Ishikawa (cell line): Measurements from ENCODE around the gene UTP11.

Experiments used
- CEBPB ChIP-seq: IDR thresholded peaks from 2 replicates; pipeline ENCODE4 v1.6.1; 2012
- CREB1 ChIP-seq: IDR thresholded peaks from 2 replicates; pipeline ENCODE4 v1.6.1; 2012; ENCODE audit warnings: low read depth
- MAX ChIP-seq: IDR thresholded peaks from 2 replicates; pipeline ENCODE4 v1.6.1; 2012
- REST ChIP-seq: IDR thresholded peaks from 2 replicates; pipeline ENCODE4 v1.6.1; 2012; ENCODE audit warnings: low read depth, mild to moderate bottlenecking
- TAF1 ChIP-seq: IDR thresholded peaks from 2 replicates; pipeline ENCODE4 v1.6.1; 2012; ENCODE audit warnings: low read depth, mild to moderate bottlenecking
- TCF12 ChIP-seq: IDR thresholded peaks from 2 replicates; pipeline ENCODE4 v1.6.1; 2012; ENCODE audit warnings: low read depth
- YY1 ChIP-seq: IDR thresholded peaks from 2 replicates; pipeline ENCODE4 v1.6.1; 2012; ENCODE audit warnings: low read depth

GRCh38 chr1:38064197-38064903, 51.8 kb downstream of the UTP11 start:
- no peak for TF ChIP-seq TAF1
- TF ChIP-seq REST, result no peak
- TF ChIP-seq CREB1, result no peak
- no peak for TF ChIP-seq CEBPB
- TF ChIP-seq TCF12, result no peak
- TF ChIP-seq MAX, result no peak
- TF ChIP-seq YY1, result no peak
